B cell (primary cell): ENCODE data around the gene NBPF3. TPM values are rescaled to one million over a fixed set of nuclear protein-coding genes. Genes with fewer than 3 reads are reported as not detected.
"Not testable (repeated sequence)": the region's sequence is repeated elsewhere in the genome, so short reads cannot be mapped to it uniquely, and the experiment has no call there.

Experiments
- ATAC-seq: fragments of 200-7000 bp; cut with Tn5 transposase; one replicate; pipeline ENCODE4 v1.10.0; 2021; ENCODE audit warnings: low read depth, mild to moderate bottlenecking, moderate number of reproducible peaks, moderate library complexity
- CTCF ChIA-PET: fragments of 350-600 bp; sonication (Branson Sonifier 250); formaldehyde crosslinking; loops from one replicate; lab custom pipeline; 2021; ENCODE audit warnings: antibody characterized with exemption, inconsistent platforms; lab: Charles Lee
- POLR2A ChIA-PET: fragments of 350-600 bp; sonication (Branson Sonifier 250); formaldehyde crosslinking; loops from one replicate; lab custom pipeline; 2021; ENCODE audit warnings: antibody characterized with exemption; lab: Charles Lee
- DNase-seq: peaks from one replicate; pipeline ENCODE4 v3.0.0; 2013
- H2AFZ ChIP-seq: 2 replicates; pipeline ENCODE4 v1.6.1; 2012; ENCODE audit warnings: mild to moderate bottlenecking, low read depth, low read length; ENCODE audit not compliant: insufficient read depth, poor library complexity, severe bottlenecking
- H3K27ac ChIP-seq, 2 donors: 1 replicate in 1 of 2; 2 replicates in 1 of 2; pipeline ENCODE4 v1.5.1; 2012 to 2013; ENCODE audit warnings: low read length in 2 of 2, mild to moderate bottlenecking in 2 of 2, moderate library complexity in 1 of 2
- H3K27me3 ChIP-seq, 4 experiments: fragments of 200-600 bp in 1 of 4; sonication (generic) in 1 of 4; replicated peaks in 1 of 4; 1 replicate in 2 of 4; 2 replicates in 2 of 4; pipeline versions ENCODE4 v1.6.1 to v1.7.0; 2013 to 2016; ENCODE audit warnings: low read length in 3 of 4, mild to moderate bottlenecking in 2 of 4, mixed read lengths in 1 of 4, moderate library complexity in 1 of 4; ENCODE audit not compliant: insufficient read depth in 4 of 4, control insufficient read depth in 3 of 4; ENCODE audit errors: control extremely low read depth in 1 of 4
- H3K36me3 ChIP-seq, 2 experiments: replicated peaks in 1 of 2; 1 replicate in 1 of 2; 2 replicates in 1 of 2; pipeline versions ENCODE4 v1.6.1 to v1.7.1; 2013; ENCODE audit warnings: low read length in 1 of 2; ENCODE audit not compliant: insufficient read depth in 2 of 2, control insufficient read depth in 1 of 2; ENCODE audit errors: control extremely low read depth in 1 of 2, extremely low read depth in 1 of 2
- H3K4me1 ChIP-seq, 2 donors: fragments of 200-600 bp in 1 of 2; sonication (generic) in 1 of 2; 1 replicate in 1 of 2; 2 replicates in 1 of 2; pipeline versions ENCODE4 v1.5.1 to v1.6.1; 2013 to 2017; ENCODE audit warnings: low read length in 2 of 2; ENCODE audit not compliant: control insufficient read depth in 2 of 2, insufficient read depth in 2 of 2
- H3K4me2 ChIP-seq: replicated peaks from 2 replicates; pipeline ENCODE3; 2012; ENCODE audit warnings: mild to moderate bottlenecking, low read depth, low read length; ENCODE audit not compliant: poor library complexity, severe bottlenecking
- H3K4me3 ChIP-seq, 5 experiments: fragments of 200-600 bp in 1 of 5; sonication (generic) in 1 of 5; 1 replicate in 3 of 5; 2 replicates in 2 of 5; pipeline versions ENCODE4 v1.5.1 to v1.7.0; 2011 to 2016; ENCODE audit warnings: low read length in 4 of 5, mild to moderate bottlenecking in 4 of 5, low read depth in 2 of 5, control low read depth in 1 of 5, moderate library complexity in 1 of 5; ENCODE audit not compliant: insufficient read depth in 1 of 5; ENCODE audit errors: control extremely low read depth in 1 of 5, extremely low read depth in 1 of 5
- H3K79me2 ChIP-seq: fragments of 200-600 bp; sonication (generic); one replicate; pipeline ENCODE4 v1.6.0; 2016; ENCODE audit warnings: low read length; ENCODE audit not compliant: control insufficient read depth, insufficient read depth
- H3K9ac ChIP-seq: fragments of 200-600 bp; sonication (generic); 2 replicates; pipeline ENCODE4 v1.6.1; 2017; ENCODE audit warnings: mild to moderate bottlenecking, low read length, moderate library complexity
- H3K9me3 ChIP-seq, 3 donors: one replicate each; pipeline versions ENCODE4 v1.6.1 to v1.7.1; 2013; ENCODE audit warnings: low read length in 2 of 3; ENCODE audit not compliant: control insufficient read depth in 2 of 3, insufficient read depth in 1 of 3; ENCODE audit errors: control extremely low read depth in 1 of 3
- H4K20me1 ChIP-seq: 2 replicates; pipeline ENCODE4 v1.6.0; 2012; ENCODE audit warnings: mild to moderate bottlenecking, low read length; ENCODE audit not compliant: insufficient read depth, control insufficient read depth, poor library complexity, severe bottlenecking
- H3K27ac Mint-ChIP-seq: one replicate; pipeline ENCODE4 v1.8.0; 2021; ENCODE audit warnings: mixed read lengths
- H3K27me3 Mint-ChIP-seq: one replicate; pipeline ENCODE4 v1.8.0; 2021; ENCODE audit warnings: mixed read lengths
- H3K4me1 Mint-ChIP-seq: one replicate; pipeline ENCODE4 v1.8.0; 2021; ENCODE audit warnings: mixed read lengths
- H3K4me3 Mint-ChIP-seq: one replicate; pipeline ENCODE4 v1.8.0; 2021; ENCODE audit warnings: mixed read lengths
- H3K9me3 Mint-ChIP-seq: one replicate; pipeline ENCODE4 v1.8.0; 2022; ENCODE audit warnings: mixed read lengths; ENCODE audit not compliant: insufficient read depth
- CTCF ChIP-seq: fragments of 200-600 bp; IDR thresholded peaks from one replicate; pipeline ENCODE4 v1.8.0; 2022; ENCODE audit warnings: antibody characterized with exemption, mild to moderate bottlenecking
- EZH2 ChIP-seq: IDR thresholded peaks from 2 replicates; pipeline ENCODE4 v1.6.1; 2012; ENCODE audit warnings: borderline replicate concordance, low read depth, mild to moderate bottlenecking, moderate library complexity, low read length; ENCODE audit not compliant: insufficient read depth, poor library complexity, severe bottlenecking
- WGBS: methylation state at CpG from one replicate; pipeline ENCODE4 v1.1.5; 2013; ENCODE audit warnings: missing lambda C conversion rate; ENCODE audit not compliant: insufficient coverage; 5-methylcytosine and 5-hydroxymethylcytosine counted together
- intact Hi-C: fragments of 100-400 bp; cut with micrococcal nuclease; formaldehyde crosslinking; loops from one replicate; pipeline ENCODE4 v1.10.0; 2022
- polyA plus RNA-seq: library from polyadenylated mRNA; depleted of rRNA; stranded (reverse); fragments of >200 nt; gene quantifications from 2 replicates; pipeline ENCODE4 v1.2.3, GENCODE V29; 2012
- total RNA-seq, 2 donors: library from RNA; stranded (reverse); fragments of 120-200 nt in 1 of 2; gene quantifications; 1 replicate in 1 of 2; 2 replicates in 1 of 2; pipeline versions ENCODE4 v1.2.3 to v1.2.4, GENCODE V29; 2013 to 2022

NBPF3 gene
- total and polyA plus RNA-seq, 2 donors (not counting 1 experiment from before 2014, with no cell fraction given), result 2.0 to 4.2 TPM

- H3K4me1 ChIP-seq, result no peaks in the 10 kb centered on the region
- no peak overlapping the region for H2AFZ ChIP-seq
- WGBS, result no CpG with 5 or more reads among the region's 2 CpGs
- H3K27ac ChIP-seq, result no peak overlapping the region
- Mint-ChIP-seq H3K27ac (no peak overlapping the region), H3K4me3 (no peak overlapping the region), H3K27me3 (peaks cover 8% of the 10 kb centered on the region), H3K4me1 (no peaks in the 10 kb centered on the region), H3K9me3 (no peaks in the 10 kb centered on the region)
- H3K27me3 ChIP-seq, result peaks cover 0 to 6% (median 0%) of the 10 kb centered on the region in 4 experiments
- H3K9ac ChIP-seq, result no peak overlapping the region
- no peak overlapping the region for H3K4me3 ChIP-seq
- intact Hi-C loops, result no loop called here
- H3K36me3 ChIP-seq, result no peaks in the 10 kb centered on the region
- POLR2A ChIA-PET, result no interaction called here
- no peaks in the 10 kb centered on the region for H3K79me2 ChIP-seq
- TF ChIP-seq EZH2 (no peak), CTCF (no peak)
- DNase-seq (no peak), ATAC-seq (no peak)
- H4K20me1 ChIP-seq, result no peaks in the 10 kb centered on the region
- H3K4me2 ChIP-seq, result no peak overlapping the region
- CTCF ChIA-PET, result interaction anchor here (0.7 kb wide), 1 partner anchor 38 kb away, joined by 3 read pairs; no protein-coding TSS in a partner anchor
- no peaks in the 10 kb centered on the region for H3K9me3 ChIP-seq
These were observed 33.3 kb upstream of the NBPF3 start for GRCh38 chr1:21406659-21407058.

DNA sequence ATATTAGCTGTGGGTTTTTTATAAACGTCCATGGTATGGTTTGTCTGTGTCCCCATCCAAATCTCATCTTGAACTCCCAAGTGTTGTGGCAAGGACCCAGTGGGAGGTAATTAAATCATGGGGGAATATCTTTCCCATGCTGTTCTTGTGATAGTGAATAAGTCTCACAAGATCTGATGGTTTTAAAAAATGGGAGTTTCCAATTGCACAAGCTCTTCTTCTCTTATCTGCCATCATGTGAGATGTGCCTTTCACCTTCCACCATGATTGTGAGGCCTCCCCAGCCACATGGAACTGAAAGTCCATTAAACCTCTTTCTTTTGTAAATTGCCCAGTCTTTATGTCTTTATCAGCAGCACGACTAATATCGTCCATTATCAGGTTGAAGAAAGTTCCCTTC is 30.0 kb upstream of the NBPF3 start:
- CTCF ChIA-PET, result interaction anchor here (1.0 kb wide), 1 partner anchor 41 kb away, joined by 3 read pairs; no protein-coding TSS in a partner anchor
- WGBS, result no CpG with 5 or more reads among the region's 3 CpGs
- H3K9me3 ChIP-seq, intact Hi-C loops, H2AFZ ChIP-seq, H3K4me3 ChIP-seq, H3K4me2 ChIP-seq, H3K4me1 Mint-ChIP-seq, H4K20me1 ChIP-seq, H3K4me3 Mint-ChIP-seq, H3K27me3 Mint-ChIP-seq, ATAC-seq, H3K9me3 Mint-ChIP-seq, H3K27ac ChIP-seq, POLR2A ChIA-PET, H3K9ac ChIP-seq, H3K27me3 ChIP-seq, H3K79me2 ChIP-seq, H3K27ac Mint-ChIP-seq, H3K4me1 ChIP-seq, DNase-seq, H3K36me3 ChIP-seq: not testable (repeated sequence)
